GM12874 (cell line): ENCODE results near the gene INO80E.

Experiments used
- CTCF ChIP-seq: IDR thresholded peaks from 2 replicates; pipeline ENCODE4 v1.5.1; 2011; ENCODE audit warnings: low read depth, mild to moderate bottlenecking, control low read depth, low read length, moderate library complexity; ENCODE audit not compliant: insufficient read depth

INO80E gene

GRCh38 chr16:30024451-30024850 is 28.4 kb downstream of the INO80E start:
- no peak for TF ChIP-seq CTCF

- TF ChIP-seq CTCF: no peak
Observed at GRCh38 chr16:30025156-30025555, 29.1 kb downstream of the INO80E start.

- TF ChIP-seq CTCF: no peak
Observed at GRCh38 chr16:30025574-30025973, 29.5 kb downstream of the INO80E start.

GRCh38 chr16:30026449-30026848 is 30.4 kb downstream of the INO80E start:
- TF ChIP-seq CTCF: no peak

GRCh38 chr16:30027588-30028437 is 31.8 kb downstream of the INO80E start:
- TF ChIP-seq CTCF: no peak

GRCh38 chr16:30028438-30029076 is 32.5 kb downstream of the INO80E start:
- TF ChIP-seq CTCF: no peak

- no peak for TF ChIP-seq CTCF
Observed at GRCh38 chr16:30030011-30030685, 34.1 kb downstream of the INO80E start.
